OCI-LY3 (cell line): ENCODE measurements around the gene ARPIN.

Experiments used
- EZH2phosphoT487 ChIP-seq: fragments of 200-600 bp; shearing (Covaris generic); IDR thresholded peaks from 2 replicates; pipeline ENCODE4 v1.6.1; 2018; ENCODE audit warnings: antibody characterized with exemption, mixed run types, low read depth
- TF ChIP-seq, protein P1 (sequence below): fragments of 200-600, 300-600 bp; sonication (generic); IDR thresholded peaks from 2 replicates; pipeline ENCODE4 v1.5.1; 2014; ENCODE audit warnings: antibody characterized with exemption, low read length, low read depth

DNA sequence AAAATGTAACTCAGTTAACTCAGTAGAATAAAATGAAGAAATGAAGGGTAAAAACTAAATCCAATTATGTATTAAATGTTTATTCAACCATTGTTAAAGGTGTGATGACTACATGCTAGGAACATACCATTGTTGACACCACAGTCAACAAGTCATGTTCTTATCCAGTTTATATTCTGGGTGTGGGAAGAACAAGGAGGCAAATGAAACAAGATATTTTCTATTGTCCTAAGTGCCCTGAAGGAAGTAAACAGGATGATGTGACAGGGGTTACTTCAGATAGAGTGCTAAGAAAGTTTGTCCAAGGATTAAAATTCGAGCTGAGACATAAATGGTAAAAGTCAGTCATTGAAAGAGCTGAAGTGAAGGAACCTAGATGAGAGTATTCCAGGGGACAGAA, 32.0 kb downstream of the ARPIN start:
- TF ChIP-seq, protein P1, sequence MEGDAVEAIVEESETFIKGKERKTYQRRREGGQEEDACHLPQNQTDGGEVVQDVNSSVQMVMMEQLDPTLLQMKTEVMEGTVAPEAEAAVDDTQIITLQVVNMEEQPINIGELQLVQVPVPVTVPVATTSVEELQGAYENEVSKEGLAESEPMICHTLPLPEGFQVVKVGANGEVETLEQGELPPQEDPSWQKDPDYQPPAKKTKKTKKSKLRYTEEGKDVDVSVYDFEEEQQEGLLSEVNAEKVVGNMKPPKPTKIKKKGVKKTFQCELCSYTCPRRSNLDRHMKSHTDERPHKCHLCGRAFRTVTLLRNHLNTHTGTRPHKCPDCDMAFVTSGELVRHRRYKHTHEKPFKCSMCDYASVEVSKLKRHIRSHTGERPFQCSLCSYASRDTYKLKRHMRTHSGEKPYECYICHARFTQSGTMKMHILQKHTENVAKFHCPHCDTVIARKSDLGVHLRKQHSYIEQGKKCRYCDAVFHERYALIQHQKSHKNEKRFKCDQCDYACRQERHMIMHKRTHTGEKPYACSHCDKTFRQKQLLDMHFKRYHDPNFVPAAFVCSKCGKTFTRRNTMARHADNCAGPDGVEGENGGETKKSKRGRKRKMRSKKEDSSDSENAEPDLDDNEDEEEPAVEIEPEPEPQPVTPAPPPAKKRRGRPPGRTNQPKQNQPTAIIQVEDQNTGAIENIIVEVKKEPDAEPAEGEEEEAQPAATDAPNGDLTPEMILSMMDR, result no peak
- no peak for TF ChIP-seq EZH2phosphoT487
